HFFc6 (cell line): ENCODE results near the gene IGFBPL1. TPM values are rescaled to one million over a fixed set of nuclear protein-coding genes. Genes with fewer than 3 reads are reported as not detected.
"Not testable (repeated sequence)": the region's sequence is repeated elsewhere in the genome, so short reads cannot be mapped to it uniquely, and the experiment has no call there.

Experiments used
- DNase-seq: peaks from one replicate; pipeline ENCODE4 v3.0.0-alpha.2; 2018
- H3K27ac Mint-ChIP-seq: 2 replicates; pipeline ENCODE4 v1.8.0; 2020; ENCODE audit warnings: mild to moderate bottlenecking, mixed read lengths
- H3K27me3 Mint-ChIP-seq: 2 replicates; pipeline ENCODE4 v1.8.0; 2021; ENCODE audit warnings: mild to moderate bottlenecking, moderate library complexity, mixed read lengths; ENCODE audit not compliant: insufficient read depth
- H3K36me3 Mint-ChIP-seq: 2 replicates; pipeline ENCODE4 v1.8.0; 2021; ENCODE audit warnings: low read depth, mixed read lengths
- H3K4me1 Mint-ChIP-seq: 2 replicates; pipeline ENCODE4 v1.8.0; 2020; ENCODE audit warnings: low read depth, mixed read lengths
- H3K4me3 Mint-ChIP-seq: 2 replicates; pipeline ENCODE4 v1.8.0; 2020; ENCODE audit warnings: mild to moderate bottlenecking, moderate library complexity, mixed read lengths
- H3K9me3 Mint-ChIP-seq: 2 replicates; pipeline ENCODE4 v1.8.0; 2020; ENCODE audit warnings: mild to moderate bottlenecking, mixed read lengths
- total RNA-seq, 6 experiments: library from RNA; stranded (reverse); fragmentation: NEBNext Ultra II Directional; extraction: Animal tissue kit (Norgen Biotek cat#: 25700); gene quantifications; 2 replicates in 1 of 6; 3 replicates in 5 of 6; pipeline ENCODE4 v1.2.3, GENCODE V29; 2021
- TF ChIP-seq, protein P1 (sequence below): fragments of 200-600 bp; sonication (generic); IDR thresholded peaks from 2 replicates; pipeline ENCODE4 v1.5.0; 2021; ENCODE audit warnings: antibody characterized with exemption, mild to moderate bottlenecking

IGFBPL1 gene
- total RNA-seq, 6 experiments from 2014 or later: not detected

DNA sequence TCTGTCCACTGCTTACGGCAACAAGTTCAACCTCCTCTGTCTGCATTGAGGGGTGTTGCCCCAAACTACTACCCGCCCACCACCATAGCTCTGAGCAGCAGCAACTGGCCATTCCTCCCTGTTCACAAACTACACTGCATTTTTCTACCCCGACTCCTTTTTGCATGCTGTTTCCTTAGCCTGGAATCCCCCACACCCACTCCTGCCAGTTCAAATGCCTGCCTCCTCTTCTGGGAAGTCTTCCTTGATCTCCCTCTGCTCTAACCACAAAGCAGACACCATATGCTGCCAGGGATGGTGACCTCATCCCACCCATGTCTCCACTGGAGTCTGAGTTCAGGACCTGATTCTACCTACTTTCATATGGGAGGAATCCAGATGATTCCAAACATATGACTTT lies 18.5 kb downstream of the IGFBPL1 start:
- Mint-ChIP-seq H3K36me3 (no peaks in the 10 kb centered on the region), H3K4me3 (no peak overlapping the region), H3K27ac (no peak overlapping the region), H3K27me3 (peaks cover 54% of the 10 kb centered on the region), H3K4me1 (no peaks in the 10 kb centered on the region), H3K9me3 (no peaks in the 10 kb centered on the region)
- no peak for DNase-seq
- TF ChIP-seq, protein P1, sequence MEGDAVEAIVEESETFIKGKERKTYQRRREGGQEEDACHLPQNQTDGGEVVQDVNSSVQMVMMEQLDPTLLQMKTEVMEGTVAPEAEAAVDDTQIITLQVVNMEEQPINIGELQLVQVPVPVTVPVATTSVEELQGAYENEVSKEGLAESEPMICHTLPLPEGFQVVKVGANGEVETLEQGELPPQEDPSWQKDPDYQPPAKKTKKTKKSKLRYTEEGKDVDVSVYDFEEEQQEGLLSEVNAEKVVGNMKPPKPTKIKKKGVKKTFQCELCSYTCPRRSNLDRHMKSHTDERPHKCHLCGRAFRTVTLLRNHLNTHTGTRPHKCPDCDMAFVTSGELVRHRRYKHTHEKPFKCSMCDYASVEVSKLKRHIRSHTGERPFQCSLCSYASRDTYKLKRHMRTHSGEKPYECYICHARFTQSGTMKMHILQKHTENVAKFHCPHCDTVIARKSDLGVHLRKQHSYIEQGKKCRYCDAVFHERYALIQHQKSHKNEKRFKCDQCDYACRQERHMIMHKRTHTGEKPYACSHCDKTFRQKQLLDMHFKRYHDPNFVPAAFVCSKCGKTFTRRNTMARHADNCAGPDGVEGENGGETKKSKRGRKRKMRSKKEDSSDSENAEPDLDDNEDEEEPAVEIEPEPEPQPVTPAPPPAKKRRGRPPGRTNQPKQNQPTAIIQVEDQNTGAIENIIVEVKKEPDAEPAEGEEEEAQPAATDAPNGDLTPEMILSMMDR: no peak

DNA sequence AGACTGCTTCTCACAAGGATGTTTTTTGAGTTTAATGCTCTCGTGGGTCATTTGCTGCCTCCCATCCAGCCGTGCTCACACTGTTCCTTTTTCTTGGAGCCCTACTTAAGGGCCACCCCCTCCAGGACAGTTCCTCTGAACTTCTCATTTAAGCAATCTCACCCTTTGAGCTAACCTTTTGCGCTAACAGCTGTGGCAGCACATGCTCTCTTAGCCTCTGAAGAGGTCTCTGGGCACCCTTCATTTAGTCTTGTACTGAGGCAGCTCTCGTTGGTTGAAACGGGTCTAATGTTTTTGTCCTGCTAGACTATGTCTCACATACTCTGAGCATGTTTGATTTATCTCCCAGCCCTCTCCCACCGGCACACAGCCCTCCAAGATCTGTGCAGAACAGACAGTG lies 19.9 kb downstream of the IGFBPL1 start:
- Mint-ChIP-seq H3K36me3 (0 out of 2 replicates have a peak, but pooled peaks cover 2% of the 10 kb centered on the region), H3K9me3 (no peaks in the 10 kb centered on the region), H3K4me1 (no peaks in the 10 kb centered on the region), H3K27ac (no peak overlapping the region), H3K4me3 (no peak overlapping the region), H3K27me3 (peaks cover 51% of the 10 kb centered on the region)
- DNase-seq: no peak
- TF ChIP-seq, protein P1: no peak

DNA sequence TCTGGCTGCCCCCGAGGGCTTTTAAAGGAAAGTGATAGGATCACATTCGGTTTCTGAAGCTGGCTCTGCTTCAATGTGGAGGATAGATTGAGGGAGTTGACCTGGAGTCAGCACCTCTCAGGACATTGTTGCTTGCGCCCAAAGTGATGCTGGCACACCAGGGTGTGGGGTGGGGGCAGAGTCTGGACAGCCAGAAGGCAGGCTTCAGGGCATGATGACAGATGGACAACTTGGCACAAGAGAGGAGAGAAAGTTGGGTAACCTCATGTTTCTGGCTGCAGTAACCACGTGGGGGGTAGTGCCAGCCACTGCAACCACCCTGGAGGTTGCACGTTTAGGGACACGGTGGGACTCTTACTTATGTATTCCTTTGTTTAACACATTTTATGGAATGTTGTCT lies 22.3 kb downstream of the IGFBPL1 start:
- Mint-ChIP-seq H3K9me3 (no peaks in the 10 kb centered on the region), H3K4me1 (peaks cover 9% of the 10 kb centered on the region), H3K4me3 (no peak overlapping the region), H3K27ac (no peak overlapping the region), H3K27me3 (peaks cover 41% of the 10 kb centered on the region), H3K36me3 (peaks cover 17% of the 10 kb centered on the region)
- no peak for DNase-seq
- TF ChIP-seq, protein P1: no peak

DNA sequence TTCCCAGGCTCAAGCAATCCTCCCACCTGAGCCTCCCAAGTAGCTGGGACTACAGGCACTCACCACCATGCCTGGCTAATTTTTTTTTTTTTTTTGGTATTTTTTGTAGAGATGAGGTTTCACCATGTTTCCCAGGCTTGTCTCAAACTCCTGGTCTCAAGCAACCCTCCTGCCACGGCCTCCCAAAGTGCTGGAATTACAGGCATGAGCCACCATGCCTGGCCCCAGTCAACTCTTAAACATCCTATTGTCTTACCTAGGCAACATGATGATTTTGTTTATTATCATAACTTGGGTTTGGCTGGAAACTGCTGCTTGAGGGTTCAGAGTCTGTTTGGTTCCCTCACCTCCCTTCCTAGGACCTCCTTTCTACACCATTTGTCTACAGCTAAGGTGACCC lies 25.1 kb downstream of the IGFBPL1 start:
- not testable (repeated sequence) for H3K9me3 Mint-ChIP-seq, H3K4me3 Mint-ChIP-seq, H3K27ac Mint-ChIP-seq, DNase-seq, H3K4me1 Mint-ChIP-seq
- Mint-ChIP-seq H3K36me3 (peaks cover 37% of the 10 kb centered on the region), H3K27me3 (peaks cover 21% of the 10 kb centered on the region; the same call in 1 of the 2 replicates)

DNA sequence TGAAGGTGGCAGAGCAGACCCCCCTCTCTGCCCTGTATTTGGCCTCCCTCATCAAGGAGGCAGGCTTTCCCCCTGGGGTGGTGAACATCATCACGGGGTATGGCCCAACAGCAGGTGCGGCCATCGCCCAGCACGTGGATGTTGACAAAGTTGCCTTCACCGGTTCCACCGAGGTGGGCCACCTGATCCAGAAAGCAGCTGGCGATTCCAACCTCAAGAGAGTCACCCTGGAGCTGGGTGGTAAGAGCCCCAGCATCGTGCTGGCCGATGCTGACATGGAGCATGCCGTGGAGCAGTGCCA lies 27.9 kb downstream of the IGFBPL1 start:
- no peak for DNase-seq
- Mint-ChIP-seq H3K9me3 (no peaks in the 10 kb centered on the region), H3K27me3 (peaks cover 2% of the 10 kb centered on the region), H3K36me3 (peaks cover 37% of the 10 kb centered on the region), H3K4me1 (peaks cover 20% of the 10 kb centered on the region), H3K27ac (no peak overlapping the region), H3K4me3 (no peak overlapping the region)
- TF ChIP-seq, protein P1: no peak

DNA sequence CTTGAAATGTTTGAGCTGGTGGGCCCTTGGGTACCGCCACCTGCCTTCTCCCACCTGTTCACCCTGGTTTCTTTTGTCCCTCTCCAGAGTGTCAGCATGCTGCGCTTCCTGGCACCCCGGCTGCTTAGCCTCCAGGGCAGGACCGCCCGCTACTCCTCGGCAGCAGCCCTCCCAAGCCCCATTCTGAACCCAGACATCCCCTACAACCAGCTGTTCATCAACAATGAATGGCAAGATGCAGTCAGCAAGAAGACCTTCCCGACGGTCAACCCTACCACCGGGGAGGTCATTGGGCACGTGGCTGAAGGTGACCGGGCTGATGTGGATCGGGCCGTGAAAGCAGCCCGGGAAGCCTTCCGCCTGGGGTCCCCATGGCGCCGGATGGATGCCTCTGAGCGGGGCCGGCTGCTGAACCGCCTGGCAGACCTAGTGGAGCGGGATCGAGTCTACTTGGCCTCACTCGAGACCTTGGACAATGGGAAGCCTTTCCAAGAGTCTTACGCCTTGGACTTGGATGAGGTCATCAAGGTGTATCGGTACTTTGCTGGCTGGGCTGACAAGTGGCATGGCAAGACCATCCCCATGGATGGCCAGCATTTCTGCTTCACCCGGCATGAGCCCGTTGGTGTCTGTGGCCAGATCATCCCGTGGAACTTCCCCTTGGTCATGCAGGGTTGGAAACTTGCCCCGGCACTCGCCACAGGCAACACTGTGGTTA lies 28.4 kb downstream of the IGFBPL1 start:
- H3K4me3 Mint-ChIP-seq: no peak overlapping the region
- H3K4me1 Mint-ChIP-seq: peaks cover 20% of the 10 kb centered on the region
- no peaks in the 10 kb centered on the region for H3K9me3 Mint-ChIP-seq
- no peak for DNase-seq
- H3K27me3 Mint-ChIP-seq: peaks cover 2% of the 10 kb centered on the region
- H3K36me3 Mint-ChIP-seq: peaks cover 37% of the 10 kb centered on the region
- no peak overlapping the region for H3K27ac Mint-ChIP-seq
- TF ChIP-seq, protein P1: no peak
